PFSK-1 (cell line): ENCODE results near the gene FAF2.

Experiments used
- FOXP2 ChIP-seq: optimal IDR thresholded peaks from 2 replicates; pipeline ENCODE3; 2011; ENCODE audit warnings: borderline replicate concordance, control low read depth, inconsistent platforms; ENCODE audit not compliant: insufficient read depth; ENCODE audit errors: extremely low read length, extremely low read depth
- POLR2AphosphoS5 ChIP-seq: IDR thresholded peaks from 2 replicates; pipeline ENCODE4 v1.6.1; 2012; ENCODE audit warnings: low read depth, mild to moderate bottlenecking, control low read depth, low read length, moderate library complexity
- REST ChIP-seq, 2 experiments: IDR thresholded peaks; 2 replicates each; pipeline versions ENCODE4 v1.6.1 to v1.8.0; 2011 to 2012; ENCODE audit warnings: low read depth in 2 of 2, low read length in 2 of 2, control low read depth in 1 of 2, inconsistent platforms in 1 of 2, mild to moderate bottlenecking in 1 of 2, moderate library complexity in 1 of 2; ENCODE audit not compliant: insufficient read depth in 1 of 2
- SIN3A ChIP-seq: IDR thresholded peaks from 2 replicates; pipeline ENCODE4 v1.6.1; 2012; ENCODE audit warnings: mild to moderate bottlenecking, low read length, moderate library complexity, borderline replicate concordance; ENCODE audit not compliant: insufficient read depth
- TAF1 ChIP-seq: IDR thresholded peaks from 2 replicates; pipeline ENCODE4 v1.6.1; 2012; ENCODE audit warnings: low read length, control low read depth, borderline replicate concordance; ENCODE audit not compliant: insufficient read depth

The FAF2 gene

GRCh38 chr5:176515396-176515795, 67.2 kb downstream of the FAF2 start:
- no peak for TF ChIP-seq REST (IDR thresholded peaks at IDR 0.05; ENCODE audit: insufficient read depth in 1 of 2, low read depth in 2 of 2, low read length in 2 of 2)
- TF ChIP-seq FOXP2, result no peak
- no peak for TF ChIP-seq POLR2AphosphoS5
- no peak for TF ChIP-seq TAF1
- no peak for TF ChIP-seq SIN3A

GRCh38 chr5:176517053-176517661, 69.0 kb downstream of the FAF2 start:
- TF ChIP-seq POLR2AphosphoS5 (no peak), REST (IDR thresholded peaks at IDR 0.05; ENCODE audit: insufficient read depth in 1 of 2, low read depth in 2 of 2, low read length in 2 of 2) (no peak)

- TF ChIP-seq SIN3A (no peak), REST (IDR thresholded peaks at IDR 0.05; ENCODE audit: insufficient read depth in 1 of 2, low read depth in 2 of 2, low read length in 2 of 2) (no peak), POLR2AphosphoS5 (no peak), FOXP2 (no peak), TAF1 (no peak)
Measured at GRCh38 chr5:176519810-176520720, 71.9 kb downstream of the FAF2 start.

- TF ChIP-seq TAF1 (no peak), POLR2AphosphoS5 (no peak), SIN3A (no peak), FOXP2 (no peak), REST (IDR thresholded peaks at IDR 0.05; ENCODE audit: insufficient read depth in 1 of 2, low read depth in 2 of 2, low read length in 2 of 2) (no peak)
Measured at GRCh38 chr5:176521286-176521685, 73.1 kb downstream of the FAF2 start.
